ENCODE results near the gene PLCB1. TPM values are rescaled to one million over a fixed set of nuclear protein-coding genes. Genes with fewer than 3 reads are reported as not detected.
A peak's percentile ranks its signal among the peaks of the same experiment; 100 is the strongest.

Gene PLCB1
- total RNA-seq, 4 donors from 2014 or later: 13.5 to 110 (median 30.4) TPM

GRCh38 chr20:8624616-8625015, 492.6 kb downstream of the PLCB1 start:
- DNase-seq: no peak
- Histone ChIP-seq H3K4me3 (no peak overlapping the region), H3K27ac (no peak overlapping the region), H3K27me3 (no peaks in the 10 kb centered on the region), H3K9me3 (no peaks in the 10 kb centered on the region), H3K4me1 (no peaks in the 10 kb centered on the region), H3K36me3 (no peaks in the 10 kb centered on the region)
- intact Hi-C loops (cut with DNase I; ENCODE audit: low total_unique reads): no loop called here
- TF ChIP-seq, protein P1, sequence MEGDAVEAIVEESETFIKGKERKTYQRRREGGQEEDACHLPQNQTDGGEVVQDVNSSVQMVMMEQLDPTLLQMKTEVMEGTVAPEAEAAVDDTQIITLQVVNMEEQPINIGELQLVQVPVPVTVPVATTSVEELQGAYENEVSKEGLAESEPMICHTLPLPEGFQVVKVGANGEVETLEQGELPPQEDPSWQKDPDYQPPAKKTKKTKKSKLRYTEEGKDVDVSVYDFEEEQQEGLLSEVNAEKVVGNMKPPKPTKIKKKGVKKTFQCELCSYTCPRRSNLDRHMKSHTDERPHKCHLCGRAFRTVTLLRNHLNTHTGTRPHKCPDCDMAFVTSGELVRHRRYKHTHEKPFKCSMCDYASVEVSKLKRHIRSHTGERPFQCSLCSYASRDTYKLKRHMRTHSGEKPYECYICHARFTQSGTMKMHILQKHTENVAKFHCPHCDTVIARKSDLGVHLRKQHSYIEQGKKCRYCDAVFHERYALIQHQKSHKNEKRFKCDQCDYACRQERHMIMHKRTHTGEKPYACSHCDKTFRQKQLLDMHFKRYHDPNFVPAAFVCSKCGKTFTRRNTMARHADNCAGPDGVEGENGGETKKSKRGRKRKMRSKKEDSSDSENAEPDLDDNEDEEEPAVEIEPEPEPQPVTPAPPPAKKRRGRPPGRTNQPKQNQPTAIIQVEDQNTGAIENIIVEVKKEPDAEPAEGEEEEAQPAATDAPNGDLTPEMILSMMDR (IDR thresholded peaks at IDR 0.05): no peak
- no peak for TF ChIP-seq POLR2A (IDR thresholded peaks at IDR 0.05)

DNA sequence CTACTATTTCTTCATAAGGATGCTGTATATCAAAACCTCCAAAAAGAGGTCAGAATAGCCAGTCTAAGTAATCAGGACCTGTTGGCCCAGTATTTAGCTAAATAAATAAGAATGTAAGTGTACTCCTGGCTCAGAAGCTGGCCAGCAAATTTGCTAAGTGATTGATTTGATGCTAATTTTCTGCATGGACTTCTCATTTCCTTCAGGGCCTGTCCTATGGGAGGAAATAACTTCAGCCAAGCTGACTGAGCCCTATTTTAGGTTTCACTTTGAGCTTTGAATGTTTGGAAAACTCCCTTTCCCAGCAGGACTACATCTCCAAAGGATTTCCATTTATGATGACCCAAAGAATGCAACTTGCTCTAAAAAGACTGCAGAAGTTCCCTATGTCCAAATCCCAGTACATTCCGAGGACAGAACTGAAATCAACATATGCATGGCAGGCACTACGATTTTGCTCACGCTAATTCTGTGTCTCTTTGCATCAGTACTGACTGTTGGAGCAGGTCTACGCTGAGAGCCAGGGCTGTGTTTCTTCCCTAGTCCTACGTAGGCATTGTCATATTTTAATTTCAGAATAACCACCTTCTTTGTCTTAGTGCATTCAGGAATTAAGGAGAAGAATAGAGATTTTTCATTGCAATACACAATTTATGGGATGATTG, 495.4 kb downstream of the PLCB1 start:
- no peak for DNase-seq
- Histone ChIP-seq H3K9me3 (no peaks in the 10 kb centered on the region), H3K27me3 (no peaks in the 10 kb centered on the region), H3K27ac (peak overlapping the region; percentile 5 to 43), H3K36me3 (no peaks in the 10 kb centered on the region), H3K4me3 (no peak overlapping the region), H3K4me1 (no peaks in the 10 kb centered on the region)
- no peak for TF ChIP-seq POLR2A (IDR thresholded peaks at IDR 0.05)
- TF ChIP-seq, protein P1 (IDR thresholded peaks at IDR 0.05): no peak
- intact Hi-C loops (cut with DNase I; ENCODE audit: low total_unique reads): no loop called here

DNA sequence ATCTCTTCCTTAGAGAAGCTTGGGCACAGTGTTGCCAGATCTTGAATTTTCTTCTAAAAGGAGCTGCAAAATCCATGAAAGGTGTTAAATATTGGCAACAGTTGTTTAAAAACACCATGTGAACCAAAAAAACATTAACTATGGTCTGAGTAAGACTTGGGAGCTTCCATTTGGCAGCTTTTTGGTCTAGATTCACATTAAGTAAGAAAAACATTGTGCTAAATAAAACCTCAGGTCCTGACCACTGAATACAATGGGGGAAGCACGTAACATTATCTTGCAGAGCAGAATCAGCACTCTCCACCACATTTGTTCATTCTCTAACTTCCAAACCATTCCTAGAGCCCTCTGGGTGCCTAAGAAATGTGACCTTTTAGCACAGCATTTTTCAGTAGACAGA, 499.2 kb downstream of the PLCB1 start:
- Histone ChIP-seq H3K36me3 (no peaks in the 10 kb centered on the region), H3K4me3 (no peak overlapping the region), H3K27ac (no peak overlapping the region), H3K27me3 (no peaks in the 10 kb centered on the region), H3K4me1 (no peaks in the 10 kb centered on the region), H3K9me3 (no peaks in the 10 kb centered on the region)
- intact Hi-C loops (cut with DNase I; ENCODE audit: low total_unique reads): no loop called here
- TF ChIP-seq POLR2A (IDR thresholded peaks at IDR 0.05): no peak
- TF ChIP-seq, protein P1 (IDR thresholded peaks at IDR 0.05): no peak
- no peak for DNase-seq

GRCh38 chr20:8633366-8633765, 501.3 kb downstream of the PLCB1 start:
- H3K27ac ChIP-seq: no peak overlapping the region
- H3K27me3 ChIP-seq: no peaks in the 10 kb centered on the region
- H3K9me3 ChIP-seq: no peaks in the 10 kb centered on the region
- intact Hi-C loops (cut with DNase I; ENCODE audit: low total_unique reads): no loop called here
- no peaks in the 10 kb centered on the region for H3K4me1 ChIP-seq
- H3K36me3 ChIP-seq: no peaks in the 10 kb centered on the region
- no peak overlapping the region for H3K4me3 ChIP-seq
- DNase-seq: no peak
- TF ChIP-seq POLR2A (IDR thresholded peaks at IDR 0.05): no peak
- TF ChIP-seq, protein P1 (IDR thresholded peaks at IDR 0.05): no peak

- Histone ChIP-seq H3K9me3 (no peaks in the 10 kb centered on the region), H3K27ac (no peak overlapping the region), H3K4me3 (no peak overlapping the region), H3K27me3 (no peaks in the 10 kb centered on the region), H3K4me1 (no peaks in the 10 kb centered on the region), H3K36me3 (no peaks in the 10 kb centered on the region)
- DNase-seq: no peak
- intact Hi-C loops (cut with DNase I; ENCODE audit: low total_unique reads): no loop called here
- no peak for TF ChIP-seq POLR2A (IDR thresholded peaks at IDR 0.05)
- TF ChIP-seq, protein P1 (IDR thresholded peaks at IDR 0.05): no peak
These were observed 503.0 kb downstream of the PLCB1 start for GRCh38 chr20:8635048-8635572.

Data from uterus (tissue), 4 donors.